HL-60/S4 (cell line): Measurements from ENCODE around the gene ADGRV1.
"Not testable (repeated sequence)": the region's sequence is repeated elsewhere in the genome, so short reads cannot be mapped to it uniquely, and the experiment has no call there.

Source experiments
- in situ Hi-C: fragments of 300-500 bp; cut with MboI; formaldehyde crosslinking; loops from 2 replicates; pipeline ENCODE4 v1.14.3; 2022; ENCODE audit warnings: low sequenced_read_pairs

Gene ADGRV1

DNA sequence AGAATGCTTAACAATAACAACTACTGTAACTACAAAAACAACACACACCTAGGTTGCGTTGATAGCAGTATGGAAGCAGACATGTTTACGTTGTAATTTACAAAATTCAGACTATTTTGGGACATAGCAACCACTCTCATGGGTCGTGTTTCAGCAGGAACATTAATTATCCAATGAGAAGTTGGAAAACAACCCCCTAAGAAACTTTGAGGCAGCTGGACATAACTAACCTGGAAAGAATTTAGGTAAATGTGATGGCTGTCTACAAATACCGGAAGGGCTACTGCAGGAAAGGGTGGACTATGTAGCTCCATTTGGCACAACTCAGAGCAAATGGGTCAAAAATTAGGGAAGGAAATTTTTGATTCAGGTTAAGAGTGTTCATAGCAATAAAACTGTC lies 409.3 kb downstream of the ADGRV1 start:
- in situ Hi-C loops: no loop called here

DNA sequence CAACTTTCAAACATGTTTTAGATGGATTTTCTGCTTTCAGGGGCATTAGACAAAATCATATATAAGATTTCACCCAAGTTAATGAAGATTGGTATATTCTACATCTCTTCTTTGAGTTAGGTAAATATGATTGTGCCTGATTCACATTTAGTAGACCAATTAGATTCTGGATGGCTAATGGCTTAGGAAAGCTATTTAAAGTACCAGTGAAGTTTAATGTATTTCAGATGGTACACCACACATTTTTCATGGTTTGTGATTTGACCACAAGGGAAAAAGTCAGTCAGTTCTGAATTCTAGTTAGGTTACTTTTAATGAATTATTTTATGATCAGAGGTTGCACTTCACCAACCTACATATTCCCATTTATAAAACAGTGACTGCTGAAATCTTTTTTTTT lies 409.7 kb downstream of the ADGRV1 start:
- in situ Hi-C loops: no loop called here

DNA sequence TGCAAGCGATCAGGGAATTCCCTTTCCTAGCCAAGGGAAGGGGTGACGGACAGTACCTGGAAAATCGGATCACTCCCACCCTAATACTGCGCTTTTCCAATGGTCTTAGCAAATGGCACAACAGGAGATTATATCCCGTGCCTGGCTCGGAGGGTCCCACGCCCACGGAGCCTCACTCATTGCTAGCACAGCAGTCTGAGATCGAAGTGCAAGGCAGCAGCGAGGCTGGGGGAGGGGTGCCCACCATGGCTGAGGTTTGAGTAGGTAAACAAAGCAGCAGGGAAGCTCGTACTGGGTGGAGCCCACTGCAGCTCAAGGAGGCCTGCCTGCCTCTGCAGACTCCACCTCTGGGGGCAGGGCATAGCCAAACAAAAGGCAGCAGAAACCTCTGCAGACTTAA lies 411.3 kb downstream of the ADGRV1 start:
- in situ Hi-C loops: not testable (repeated sequence)

DNA sequence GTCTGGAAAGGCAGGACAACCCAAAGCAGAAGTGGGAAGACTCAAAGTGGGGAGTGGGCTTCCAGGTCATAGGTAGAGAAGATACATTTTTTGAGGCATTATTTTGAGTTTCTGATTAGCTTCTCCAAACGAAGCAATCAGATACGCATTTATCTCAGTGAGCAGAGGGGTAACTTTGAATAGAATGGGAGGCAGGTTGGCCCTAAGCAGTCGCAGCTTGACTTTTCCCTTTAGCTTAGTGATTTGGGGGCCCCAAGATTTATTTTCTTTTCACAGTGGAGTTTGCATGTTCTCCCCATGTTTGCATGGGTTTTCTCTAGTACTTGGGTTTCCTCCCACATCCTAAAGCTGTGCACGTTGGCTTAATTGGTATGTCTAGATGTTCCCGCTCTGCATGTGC lies 422.6 kb downstream of the ADGRV1 start:
- in situ Hi-C loops: no loop called here

DNA sequence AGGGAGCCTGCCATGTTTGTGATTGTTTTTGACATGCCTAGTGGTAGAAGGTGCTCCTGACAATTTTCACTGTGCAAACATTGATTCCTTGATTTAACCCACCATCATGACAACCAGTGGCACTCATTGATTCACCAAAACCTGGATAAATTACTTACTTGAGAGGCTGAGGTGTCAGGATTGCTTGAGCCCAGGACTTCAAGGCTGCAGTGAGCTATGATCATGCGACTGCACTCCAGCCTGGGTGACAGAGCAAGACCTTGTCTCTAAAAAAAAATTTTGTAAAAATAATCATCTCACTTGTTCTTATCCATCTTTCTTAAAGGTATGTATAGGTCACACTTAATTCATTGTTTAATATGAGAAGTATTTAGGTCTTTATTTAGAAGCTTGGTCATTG lies 423.2 kb downstream of the ADGRV1 start:
- in situ Hi-C loops: no loop called here

DNA sequence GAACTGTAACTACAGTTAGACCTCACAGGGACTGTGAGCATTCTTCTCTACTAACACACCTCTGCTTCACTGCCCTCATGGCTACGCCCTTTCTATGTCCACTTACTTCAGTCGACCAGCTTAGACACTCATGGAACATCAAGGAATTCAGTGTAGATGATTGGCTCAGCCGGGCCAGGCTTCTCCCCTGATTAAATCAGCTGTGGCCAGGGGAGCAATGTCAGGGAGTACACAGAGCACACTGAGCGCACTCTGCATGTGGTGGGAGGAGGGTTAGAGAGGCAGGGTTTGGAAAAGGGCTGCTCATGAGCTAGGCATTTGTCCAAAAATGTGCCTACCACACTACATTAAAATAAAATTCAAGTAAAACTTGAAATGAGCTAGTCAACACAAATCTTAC lies 424.0 kb downstream of the ADGRV1 start:
- in situ Hi-C loops: no loop called here

DNA sequence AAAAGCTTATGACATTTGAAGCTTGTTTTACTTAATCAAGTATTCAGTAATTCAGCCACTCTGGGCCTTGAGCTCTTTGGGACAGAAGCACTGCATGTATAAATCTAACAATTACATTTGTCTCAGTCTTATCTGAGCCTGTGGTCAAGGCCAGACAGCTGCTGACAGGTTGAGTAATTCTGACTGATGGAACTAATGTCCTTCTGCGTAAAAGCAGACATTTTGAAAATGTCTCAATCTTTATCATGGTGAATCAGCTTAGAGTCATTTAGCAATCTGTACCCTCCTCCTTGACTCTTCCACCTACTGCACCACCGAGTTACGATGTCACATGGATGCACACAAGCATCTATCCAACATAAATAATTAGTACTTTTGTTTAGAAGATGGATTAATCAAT lies 424.6 kb downstream of the ADGRV1 start:
- in situ Hi-C loops: no loop called here

DNA sequence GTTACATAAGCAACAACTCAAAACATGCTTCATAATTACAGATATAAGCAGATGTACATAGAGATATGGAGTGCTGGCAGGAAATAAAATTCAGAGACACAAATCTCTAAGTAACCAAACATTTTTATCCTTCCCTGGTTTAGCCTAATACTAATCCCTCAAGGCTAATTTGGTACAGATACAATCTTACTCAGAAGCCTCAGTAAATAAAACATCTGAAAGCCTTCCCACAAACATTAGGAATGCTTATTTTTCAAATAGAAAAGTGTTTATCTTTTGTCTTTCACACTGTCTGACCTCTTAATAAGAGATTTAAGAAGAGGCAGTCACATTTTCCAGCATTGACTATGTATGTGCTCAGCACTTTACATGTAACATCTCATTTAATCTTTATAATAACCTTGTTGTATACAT lies 425.1 kb downstream of the ADGRV1 start:
- in situ Hi-C loops: no loop called here

DNA sequence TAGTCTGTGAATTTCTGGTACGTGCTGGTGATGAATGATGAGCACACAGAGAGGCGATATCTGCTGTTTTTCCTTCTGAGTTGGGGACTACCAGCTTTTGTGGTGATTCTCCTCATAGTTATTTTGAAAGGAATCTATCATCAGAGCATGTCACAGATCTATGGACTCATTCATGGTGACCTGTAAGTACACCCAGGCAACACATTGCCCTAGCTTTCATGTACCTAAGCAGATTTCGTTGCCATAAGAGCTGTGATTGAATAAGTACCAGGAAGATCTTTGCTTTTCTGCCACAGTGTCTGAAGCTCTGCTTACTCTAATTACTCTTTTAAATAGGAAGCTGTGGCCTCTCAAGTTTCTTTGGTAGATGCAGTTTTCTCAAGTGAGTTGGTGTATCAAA lies 426.7 kb downstream of the ADGRV1 start:
- in situ Hi-C loops: no loop called here

DNA sequence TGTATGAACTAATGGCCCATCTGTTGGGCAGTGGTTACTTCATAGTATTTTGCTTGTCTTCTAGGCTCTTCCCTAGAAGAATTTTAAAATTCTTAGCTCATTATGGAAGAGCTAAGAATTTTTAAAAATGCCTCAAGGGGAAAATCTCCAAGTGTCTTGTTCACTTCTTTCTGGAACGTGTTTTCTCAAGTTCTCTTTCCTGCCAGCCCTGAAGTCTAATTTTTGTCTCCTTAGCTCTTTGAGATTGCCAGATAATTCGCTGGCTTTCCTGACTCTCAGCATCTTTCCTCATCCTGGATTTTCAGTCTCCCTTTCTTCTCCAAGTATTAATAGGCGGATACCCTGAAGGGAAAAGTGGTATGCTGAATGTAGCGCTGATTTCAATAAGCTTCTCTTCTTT lies 429.1 kb downstream of the ADGRV1 start:
- in situ Hi-C loops: no loop called here

DNA sequence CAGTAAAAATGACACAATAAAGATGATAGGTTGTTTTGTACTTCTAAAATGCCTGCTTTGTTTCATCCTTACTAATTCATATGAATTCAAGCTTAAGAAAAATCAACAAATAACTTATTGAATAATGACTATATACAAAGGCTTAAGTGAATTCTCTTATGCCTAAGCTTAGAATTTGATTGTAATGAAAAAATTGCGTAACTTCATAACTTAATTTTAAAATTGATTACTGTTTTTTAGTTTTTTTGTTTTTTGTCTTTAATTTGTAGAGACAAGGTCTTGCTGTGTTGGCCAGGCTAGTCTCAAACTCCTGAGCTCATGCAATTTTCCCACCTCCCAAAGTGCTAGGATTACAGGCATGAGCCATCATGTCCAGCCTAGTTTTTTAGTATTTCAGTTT lies 432.6 kb downstream of the ADGRV1 start:
- in situ Hi-C loops: no loop called here

DNA sequence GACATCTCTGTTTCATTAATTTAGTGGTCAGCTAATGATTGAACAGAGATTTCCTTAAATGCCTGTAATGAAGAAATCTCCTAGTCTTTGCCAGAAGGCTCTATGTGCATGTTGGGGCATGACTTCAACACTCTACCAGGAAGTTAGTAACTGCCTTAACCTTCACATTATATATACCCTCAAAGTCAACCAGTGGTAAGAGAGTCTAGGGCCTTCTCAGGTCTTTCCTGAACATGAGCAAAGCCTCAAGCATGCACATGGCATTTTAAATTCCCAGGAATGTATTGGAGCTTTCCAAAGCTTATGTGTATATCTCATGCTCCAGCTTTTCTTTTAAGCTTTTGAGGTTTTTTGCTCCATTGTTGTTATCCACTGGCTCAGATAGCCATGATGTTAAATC lies 436.2 kb downstream of the ADGRV1 start:
- in situ Hi-C loops: no loop called here

DNA sequence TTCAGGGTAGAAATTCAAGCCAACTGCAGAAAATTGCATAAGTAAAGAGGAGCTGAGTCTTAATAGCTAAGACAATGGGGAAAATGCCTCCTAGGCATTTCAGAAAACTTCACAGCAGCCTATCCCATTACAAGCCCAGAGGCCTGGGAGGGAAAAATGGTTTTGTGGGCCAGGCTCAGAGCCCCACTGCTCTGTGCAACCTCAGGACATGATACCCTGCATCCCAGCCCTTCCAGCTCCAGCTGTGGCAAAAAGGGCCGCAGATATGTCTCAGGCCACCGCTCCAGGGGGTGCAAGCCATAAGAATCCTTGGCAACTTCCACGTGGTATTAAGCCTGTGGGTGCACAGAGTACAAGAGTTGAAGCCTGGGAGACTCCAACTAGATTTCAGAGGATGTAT lies 437.5 kb downstream of the ADGRV1 start:
- in situ Hi-C loops: no loop called here

DNA sequence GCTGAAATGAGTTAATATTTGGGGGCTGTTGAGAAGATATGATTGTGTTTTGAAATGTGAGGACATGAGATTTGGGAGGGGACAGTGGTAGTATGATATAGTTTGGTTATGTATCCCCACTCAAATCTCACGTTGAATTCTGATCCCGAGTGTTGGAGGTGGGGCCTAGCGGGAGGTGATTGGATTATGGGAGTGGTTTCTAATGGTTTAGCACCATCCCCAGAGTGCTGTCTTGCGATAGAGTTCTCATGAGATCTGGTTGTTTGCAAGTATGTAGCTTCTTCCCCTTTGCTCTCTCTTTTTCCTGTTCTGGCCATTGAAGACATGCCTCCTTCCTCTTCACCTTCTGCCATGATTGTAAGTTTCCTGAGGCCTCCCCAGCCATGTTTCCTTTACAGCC lies 438.5 kb downstream of the ADGRV1 start:
- in situ Hi-C loops: no loop called here

DNA sequence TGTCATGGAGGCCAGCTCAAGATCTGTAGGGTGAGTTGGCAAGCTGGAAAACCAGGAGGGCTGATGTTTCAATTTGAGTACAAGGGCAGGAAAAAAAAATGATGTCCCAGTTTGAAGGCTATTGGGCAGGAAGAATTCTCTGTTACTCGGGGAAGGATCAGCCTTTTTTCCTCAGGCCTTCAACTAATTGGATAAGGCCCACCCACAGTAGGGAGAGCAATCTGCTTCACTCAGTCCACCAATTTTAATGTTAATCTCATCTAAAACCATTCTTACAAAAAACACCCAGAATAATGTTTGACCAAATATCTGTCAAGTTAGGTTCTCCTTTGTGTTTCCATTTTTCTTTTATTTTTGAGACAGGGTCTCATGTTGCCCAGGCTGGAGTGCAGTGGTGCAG lies 442.1 kb downstream of the ADGRV1 start:
- in situ Hi-C loops: no loop called here

DNA sequence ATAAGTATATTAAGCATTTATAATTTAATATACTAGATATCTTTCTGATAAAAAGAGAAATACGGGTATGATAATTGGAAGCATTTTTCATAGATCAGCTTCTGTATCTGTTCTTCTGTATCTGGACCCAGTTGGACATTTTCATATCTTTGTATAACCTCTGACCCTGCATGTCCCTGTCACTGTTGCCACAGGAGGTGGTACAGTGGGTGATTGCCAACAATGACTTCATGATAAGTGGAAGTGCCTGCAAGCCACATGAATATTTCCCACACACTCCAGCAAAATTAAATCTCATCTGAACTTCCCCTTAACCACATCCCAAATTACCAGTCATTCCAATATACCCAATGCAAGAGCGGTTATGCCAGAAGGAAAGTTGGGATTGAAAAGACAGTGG lies 448.1 kb downstream of the ADGRV1 start:
- in situ Hi-C loops: no loop called here

DNA sequence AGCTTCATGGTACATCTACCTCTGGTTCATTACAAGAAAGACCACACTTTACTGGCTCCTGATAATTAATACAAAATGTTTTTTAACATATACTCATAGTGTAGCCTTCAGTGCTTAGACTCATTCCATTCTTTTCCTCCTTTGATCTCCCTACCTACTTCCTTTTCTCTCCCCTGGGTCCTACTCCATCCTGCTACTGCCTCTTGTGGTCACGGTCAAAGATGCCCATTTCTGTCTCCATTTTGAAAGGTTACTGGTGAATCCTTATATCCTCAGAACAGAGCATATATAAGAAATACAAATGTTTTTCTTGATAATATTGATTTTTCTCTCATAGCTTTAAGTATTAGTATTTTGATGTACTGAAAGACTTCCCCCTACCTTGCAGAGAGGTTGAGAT lies 448.7 kb downstream of the ADGRV1 start:
- in situ Hi-C loops: no loop called here

DNA sequence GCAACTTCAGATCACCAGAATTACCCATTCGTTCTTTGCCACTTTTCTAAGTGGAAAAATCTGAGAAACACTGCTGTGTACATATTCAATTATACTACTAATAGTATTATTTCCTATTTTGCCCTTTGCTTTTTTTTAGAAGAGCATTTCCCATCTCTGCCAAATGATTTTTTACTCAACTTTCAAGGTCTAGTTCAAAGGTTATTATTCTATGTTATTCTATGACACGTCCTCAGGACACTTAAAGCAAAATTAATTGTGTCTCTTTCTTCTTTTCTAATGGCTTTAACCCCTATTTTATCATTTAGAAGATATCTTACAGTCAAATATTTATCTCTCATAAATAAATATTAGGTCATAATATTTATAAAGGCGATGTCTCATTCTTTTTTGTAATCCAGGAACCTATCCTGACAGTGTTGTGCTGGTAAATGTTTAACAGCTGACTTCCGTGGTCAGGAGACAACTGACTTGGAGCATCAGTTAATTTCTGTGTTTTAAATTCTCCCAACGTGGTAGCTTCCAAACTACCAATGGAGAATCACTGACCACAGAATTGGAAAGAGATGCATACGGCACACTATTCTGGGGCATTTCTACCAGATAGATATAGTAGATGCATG lies 449.3 kb downstream of the ADGRV1 start:
- in situ Hi-C loops: no loop called here

DNA sequence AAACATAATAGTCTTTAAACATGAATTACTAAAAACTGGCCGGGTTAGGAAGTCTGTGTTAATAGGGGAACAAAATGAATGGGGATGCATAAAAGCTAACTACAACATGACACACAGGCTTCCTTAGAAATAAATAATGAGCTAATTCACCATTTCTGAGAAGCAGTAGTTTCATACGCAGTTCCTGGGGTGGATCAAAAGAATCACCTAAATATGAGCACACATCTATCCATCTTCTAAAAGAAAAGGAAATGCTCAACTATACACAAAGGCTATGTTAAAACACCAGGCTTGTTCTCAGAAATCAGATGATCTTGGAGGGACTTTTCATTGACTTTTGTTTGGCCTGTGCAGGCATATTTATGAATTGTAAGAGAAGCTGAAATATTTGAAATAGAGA lies 451.5 kb downstream of the ADGRV1 start:
- in situ Hi-C loops: no loop called here

DNA sequence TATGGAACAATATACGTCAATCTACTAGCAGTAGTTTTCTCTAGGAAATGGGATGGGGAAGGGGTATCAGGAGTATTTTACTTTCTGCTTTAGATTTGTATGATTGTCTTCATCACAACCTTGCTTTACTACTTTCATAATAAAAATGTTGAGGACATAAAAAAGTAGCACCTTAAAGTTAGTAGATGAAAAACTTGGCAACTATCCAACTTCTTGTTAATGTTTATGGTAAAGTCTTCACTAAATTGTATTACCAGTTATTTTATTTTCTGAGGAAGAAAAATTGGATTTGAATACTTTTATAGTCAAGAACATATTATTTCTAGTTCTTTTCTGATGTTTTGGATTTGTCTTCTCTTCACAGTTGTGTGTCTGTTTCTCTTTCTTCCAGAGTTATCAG lies 452.4 kb downstream of the ADGRV1 start:
- in situ Hi-C loops: no loop called here

DNA sequence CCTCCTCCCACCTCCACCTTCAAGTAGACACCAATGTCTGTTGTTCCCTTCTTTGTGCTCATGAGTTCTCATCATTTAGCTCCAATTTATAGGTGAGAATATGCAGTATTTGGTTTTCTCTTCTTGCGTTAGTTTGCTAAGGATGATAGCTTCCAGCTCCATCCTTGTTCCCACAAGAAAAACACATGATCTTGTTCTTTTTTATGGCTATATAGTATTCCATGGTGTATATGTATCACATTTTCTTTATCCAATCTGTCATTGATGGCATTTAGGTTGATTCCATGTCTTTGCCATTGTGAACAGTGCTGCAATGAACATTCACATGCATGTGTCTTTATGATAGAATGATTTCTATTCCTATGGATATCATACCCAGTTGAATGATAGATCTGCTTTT lies 454.3 kb downstream of the ADGRV1 start:
- in situ Hi-C loops: not testable (repeated sequence)

DNA sequence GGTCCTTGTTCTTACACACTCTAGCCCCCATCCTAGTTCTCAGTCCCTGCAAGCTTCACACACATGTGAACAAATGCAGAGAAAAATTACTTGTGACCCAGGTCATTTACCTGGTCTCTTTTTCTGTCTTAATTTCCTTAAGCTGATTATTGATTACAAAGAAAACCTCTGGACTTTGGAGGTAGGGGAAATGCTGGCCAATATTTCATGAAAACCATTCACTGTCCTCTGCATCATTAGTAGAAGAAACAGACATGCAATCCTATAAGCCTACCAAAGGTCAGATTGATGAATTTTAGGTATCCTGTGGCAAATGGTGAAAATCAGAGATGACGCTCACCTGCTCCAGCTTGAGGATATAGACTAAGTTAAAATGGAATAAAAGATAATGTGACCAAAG lies 457.7 kb downstream of the ADGRV1 start:
- in situ Hi-C loops: no loop called here

DNA sequence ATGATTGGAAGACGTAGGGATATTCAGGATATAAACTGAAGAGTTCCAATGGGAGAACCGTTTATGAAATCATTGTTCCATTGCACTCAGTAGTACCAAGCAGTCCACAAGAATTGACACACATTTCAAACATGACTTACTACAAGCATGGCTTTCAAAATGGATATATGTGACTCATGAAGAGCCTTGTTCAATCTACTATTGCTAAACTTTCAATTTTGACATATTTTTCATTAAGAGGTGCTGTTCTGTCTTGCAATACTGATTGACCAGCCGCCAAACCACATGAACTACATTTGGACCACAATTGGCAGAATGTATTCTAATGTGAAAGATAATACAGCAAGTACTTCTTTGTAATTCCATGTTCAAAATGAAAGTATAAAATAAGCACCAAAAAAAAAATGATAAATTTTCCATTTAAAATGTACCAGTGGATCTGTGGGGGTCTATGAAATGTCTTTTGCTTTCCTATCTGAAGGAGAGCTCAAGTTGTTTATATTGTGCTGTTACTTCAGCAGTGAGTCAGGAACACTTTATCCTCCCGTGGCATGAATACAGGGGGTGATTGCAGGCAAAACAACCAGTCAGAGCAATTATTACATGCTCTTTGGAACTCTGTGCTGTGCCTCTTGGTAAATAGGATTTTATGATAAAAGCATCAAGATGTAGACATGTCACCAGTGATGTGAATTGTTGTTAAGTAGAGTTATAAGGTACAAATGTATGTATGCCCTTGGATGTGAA lies 458.5 kb downstream of the ADGRV1 start:
- in situ Hi-C loops: no loop called here
